Erythroblast (primary cell): ENCODE results near the gene TRIM67.

ENCODE experiments used
- GATA1 ChIP-seq: IDR thresholded peaks from 2 replicates; pipeline ENCODE4 v1.6.1; 2011; ENCODE audit warnings: low read depth, mild to moderate bottlenecking, control low read depth, low read length, moderate library complexity
- POLR2A ChIP-seq: IDR thresholded peaks from 2 replicates; pipeline ENCODE4 v1.6.1; 2011; ENCODE audit warnings: mild to moderate bottlenecking, low read length

- TF ChIP-seq POLR2A (no peak), GATA1 (no peak)
These were observed 38.0 kb downstream of the TRIM67 start for GRCh38 chr1:231199868-231200267.
